COLO829 (cell line): ENCODE data around the gene DLG2.
"Not testable (repeated sequence)": the region's sequence is repeated elsewhere in the genome, so short reads cannot be mapped to it uniquely, and the experiment has no call there.

Experiments used
- DNase-seq: peaks from one replicate; pipeline ENCODE4 v3.0.0; 2012; ENCODE audit warnings: low spot score

DLG2 gene

DNA sequence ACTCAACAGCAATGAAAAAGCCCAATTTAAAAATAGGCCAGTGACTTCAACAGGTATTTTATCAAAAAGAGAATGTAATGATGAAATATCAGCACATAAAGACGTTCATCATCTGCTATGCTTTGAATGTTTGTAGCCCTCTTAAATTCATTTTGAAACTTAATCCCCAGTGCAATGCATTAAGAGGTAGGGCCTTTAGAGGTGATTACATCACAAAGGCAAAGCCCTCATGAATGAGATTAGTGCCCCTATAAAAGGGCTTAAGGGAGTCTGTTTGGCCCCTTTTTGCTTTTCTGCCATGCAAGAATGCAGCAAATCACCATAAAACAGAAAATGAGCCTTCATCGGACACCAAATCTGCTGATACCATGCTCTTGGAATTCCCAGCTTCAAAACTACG, 637.0 kb downstream of the DLG2 start:
- no peak for DNase-seq

DNA sequence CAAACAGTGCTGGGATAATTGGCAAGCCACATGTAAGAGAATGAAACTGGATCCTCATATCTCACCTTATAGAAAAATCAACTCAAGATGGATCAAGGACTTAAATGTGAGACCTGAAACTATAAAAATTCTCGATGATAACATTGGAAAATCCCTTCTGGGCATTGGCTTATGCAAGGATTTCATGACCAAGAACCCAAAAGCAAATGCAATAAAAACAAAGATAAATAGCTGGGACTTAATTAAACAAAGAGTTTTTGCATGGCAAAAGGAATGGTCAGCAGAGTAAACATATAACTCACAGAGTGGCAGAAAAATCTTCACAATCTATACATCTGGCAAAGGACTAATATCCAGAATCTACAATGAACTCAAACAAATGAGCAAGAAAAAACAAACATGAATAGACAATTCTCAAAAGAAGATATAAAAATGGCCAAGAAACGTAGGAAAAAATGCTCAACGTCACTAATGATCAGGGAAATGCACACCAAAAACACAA, 639.4 kb downstream of the DLG2 start:
- not testable (repeated sequence) for DNase-seq

DNA sequence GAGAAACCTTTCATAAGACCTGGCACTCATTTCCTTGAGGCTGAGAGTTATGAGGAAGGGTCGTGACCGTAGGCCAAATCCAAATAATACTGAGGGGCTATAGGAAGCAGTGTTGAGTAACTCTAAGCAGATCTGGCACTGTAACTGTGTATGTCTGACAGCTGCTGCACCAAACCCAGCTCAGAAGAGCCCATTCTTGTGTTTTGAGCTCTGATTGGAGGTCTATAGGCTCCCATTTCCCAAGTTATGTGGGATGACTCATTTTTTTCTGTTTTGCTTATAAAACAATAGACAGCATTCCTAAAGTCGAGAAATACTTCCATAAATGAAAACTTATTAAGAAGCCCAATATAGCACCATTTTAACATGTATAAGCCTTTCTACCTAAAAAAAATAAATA, 645.8 kb downstream of the DLG2 start:
- DNase-seq: no peak

DNA sequence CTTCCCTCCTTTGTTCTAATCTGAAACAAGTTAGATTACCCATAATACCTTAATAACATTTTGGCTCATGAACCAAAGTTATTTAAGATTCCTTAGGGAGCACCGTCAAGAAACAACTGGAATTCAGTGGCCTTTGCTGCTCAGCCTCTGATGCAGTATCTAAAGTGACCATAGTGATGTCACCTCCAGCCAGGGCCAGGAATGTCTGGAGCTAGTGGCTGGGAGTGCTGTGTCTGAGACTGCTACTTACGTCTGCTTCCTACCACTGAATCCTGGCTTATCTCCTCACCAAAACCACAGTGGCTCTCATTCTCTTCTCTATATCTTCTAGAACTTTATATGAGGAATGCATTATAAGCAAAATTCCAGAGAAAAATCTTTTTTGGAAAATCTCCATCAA, 658.0 kb downstream of the DLG2 start:
- DNase-seq: no peak

DNA sequence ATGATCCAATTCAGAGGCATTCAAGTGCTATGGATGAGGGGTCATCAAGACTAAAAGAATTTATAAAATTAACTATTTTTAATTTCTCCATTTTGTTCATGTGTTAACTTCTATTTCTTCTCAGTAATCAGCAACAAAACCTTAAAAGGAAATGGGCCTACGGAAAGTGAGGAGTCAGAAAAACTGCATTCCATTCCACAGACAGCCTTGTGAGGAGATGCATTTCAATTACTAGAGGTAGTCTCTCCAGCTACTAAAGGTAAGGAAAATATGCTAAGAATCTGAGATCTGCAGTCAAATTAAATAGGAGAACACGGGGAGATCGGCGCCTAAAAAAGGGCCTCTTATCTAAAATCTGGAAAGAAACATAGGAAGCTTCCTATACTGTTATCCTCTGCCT, 661.7 kb downstream of the DLG2 start:
- DNase-seq: no peak

DNA sequence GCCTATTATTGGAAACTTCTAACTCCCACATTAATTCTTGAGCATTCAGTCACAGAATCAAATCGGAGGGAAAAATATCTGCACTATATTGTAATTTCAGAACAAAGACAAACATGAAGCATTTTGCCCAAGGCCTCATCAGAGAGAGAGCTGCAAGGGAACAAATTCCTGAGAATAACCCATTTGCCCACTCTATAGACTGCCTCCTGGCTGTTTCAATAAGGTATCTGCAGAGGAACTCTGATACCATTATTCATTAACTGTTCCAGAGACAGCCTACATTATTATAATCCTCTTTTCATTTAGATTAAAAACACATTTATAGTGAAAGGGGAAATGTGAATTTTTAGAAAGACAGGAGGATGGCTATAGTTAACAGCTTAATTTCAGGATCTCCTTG, 663.9 kb downstream of the DLG2 start:
- DNase-seq: no peak

DNA sequence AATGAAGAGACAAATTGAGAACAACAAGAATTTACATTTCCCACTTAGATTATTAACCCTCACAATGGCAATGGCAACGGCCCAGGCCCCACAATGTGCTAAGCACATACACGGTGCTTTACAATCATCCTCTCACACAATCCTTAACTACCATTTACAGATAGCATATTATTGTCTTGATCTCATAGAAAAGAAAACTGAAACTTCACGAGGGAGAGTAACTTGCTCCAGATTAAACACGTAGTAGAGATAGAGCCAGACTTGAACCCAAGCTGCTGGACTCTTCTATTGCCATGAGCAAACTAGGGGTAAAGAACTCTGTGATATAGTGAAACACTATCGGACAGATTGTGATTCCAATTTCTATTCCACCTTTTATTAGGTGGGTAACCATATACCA, 665.1 kb downstream of the DLG2 start:
- DNase-seq: no peak

DNA sequence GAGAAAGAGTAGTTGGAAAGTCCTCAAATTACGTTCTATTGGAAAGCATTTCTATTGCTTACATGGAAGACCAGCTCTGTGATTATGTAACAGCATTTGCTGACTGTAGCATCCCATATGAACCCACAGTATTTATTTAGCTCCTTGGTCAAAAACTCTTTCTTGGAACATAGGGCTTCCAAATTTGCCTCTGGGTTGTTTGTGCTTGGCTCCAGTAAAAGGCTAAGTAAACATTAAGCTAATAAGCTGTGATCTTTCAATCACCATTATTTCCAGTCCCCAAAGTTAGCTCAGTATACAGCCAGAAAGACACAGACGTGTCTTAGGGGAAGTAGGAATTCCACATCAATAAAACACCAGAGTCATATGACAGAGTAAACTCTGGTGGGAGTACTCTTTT, 668.8 kb downstream of the DLG2 start:
- DNase-seq: no peak

DNA sequence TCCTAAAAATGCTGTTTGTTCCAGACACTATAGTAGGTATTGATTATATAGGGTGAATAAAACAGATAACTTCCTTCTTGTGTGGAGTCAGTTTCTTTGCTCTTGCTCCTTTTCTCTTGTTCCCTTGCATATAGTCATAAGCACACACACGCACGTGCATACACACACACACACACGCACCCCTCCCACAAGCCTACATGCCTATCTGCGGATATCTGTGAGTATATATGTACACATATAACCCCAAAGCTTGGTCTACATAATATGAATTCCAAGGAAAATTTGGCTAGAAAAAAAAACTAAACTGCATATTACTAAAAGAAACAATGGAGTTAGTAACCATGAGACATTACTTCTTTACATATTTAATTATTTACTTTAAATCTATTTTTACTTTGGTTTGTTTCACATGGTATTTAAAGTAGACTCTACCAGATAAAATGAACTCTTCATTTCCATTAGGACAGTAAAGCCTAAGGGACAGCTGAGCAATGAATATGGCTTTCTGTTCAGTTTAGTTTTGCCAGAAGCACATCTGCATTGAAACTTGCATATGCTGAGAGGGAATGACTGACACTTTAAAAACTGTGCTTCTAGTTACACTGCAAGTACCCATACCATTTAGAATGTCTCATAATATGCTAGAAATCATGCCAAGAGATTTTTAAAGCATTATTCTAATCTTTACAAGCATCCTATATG, 676.4 kb downstream of the DLG2 start:
- no peak for DNase-seq

DNA sequence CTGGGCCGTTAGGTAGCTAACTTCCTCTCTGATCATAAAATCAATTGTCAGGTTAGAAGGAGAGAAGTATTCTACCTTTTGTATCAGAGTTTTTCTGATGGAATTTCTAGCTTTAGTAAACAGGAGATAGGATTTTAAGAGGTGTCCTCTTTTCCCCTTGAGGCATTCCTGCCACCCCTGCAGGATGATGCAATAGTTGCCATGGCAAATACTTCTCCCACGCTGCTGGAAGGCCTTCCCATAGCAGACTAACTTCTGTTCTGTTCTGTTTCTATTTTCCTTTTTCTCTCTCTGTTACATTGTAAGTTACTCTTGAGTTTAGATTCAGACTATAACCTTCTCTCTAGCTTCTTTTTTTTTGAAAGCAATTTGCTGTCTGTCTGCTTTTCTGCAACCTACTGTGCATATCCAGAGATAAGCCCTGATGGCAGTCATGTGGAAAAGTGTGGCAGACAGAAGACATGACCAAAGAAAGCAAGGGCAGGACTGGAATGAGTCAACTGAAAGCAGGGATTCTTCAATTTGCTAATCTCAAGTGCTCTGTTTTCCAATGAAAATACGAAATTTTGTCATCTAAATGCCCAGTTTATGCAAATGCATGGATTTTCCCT, 679.1 kb downstream of the DLG2 start:
- DNase-seq: no peak

DNA sequence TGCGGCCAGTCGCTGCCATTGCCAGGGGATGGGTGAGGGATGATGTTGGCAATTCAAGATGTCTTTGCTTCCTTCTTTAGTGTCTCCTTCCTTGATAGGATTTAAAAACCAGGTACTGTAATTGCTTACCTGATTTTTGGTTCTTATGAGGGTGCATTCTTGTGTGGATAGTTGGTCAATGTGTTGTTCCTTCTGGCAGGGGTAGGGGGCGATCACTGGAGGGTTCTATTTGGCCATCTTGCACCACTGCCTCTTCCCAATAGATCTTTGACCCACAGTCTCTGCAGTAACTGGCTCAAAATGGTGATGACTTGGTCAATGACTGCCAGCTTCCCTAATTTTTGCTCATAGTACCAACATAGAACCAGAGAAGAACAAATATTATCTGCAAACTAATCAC, 680.1 kb downstream of the DLG2 start:
- no peak for DNase-seq

DNA sequence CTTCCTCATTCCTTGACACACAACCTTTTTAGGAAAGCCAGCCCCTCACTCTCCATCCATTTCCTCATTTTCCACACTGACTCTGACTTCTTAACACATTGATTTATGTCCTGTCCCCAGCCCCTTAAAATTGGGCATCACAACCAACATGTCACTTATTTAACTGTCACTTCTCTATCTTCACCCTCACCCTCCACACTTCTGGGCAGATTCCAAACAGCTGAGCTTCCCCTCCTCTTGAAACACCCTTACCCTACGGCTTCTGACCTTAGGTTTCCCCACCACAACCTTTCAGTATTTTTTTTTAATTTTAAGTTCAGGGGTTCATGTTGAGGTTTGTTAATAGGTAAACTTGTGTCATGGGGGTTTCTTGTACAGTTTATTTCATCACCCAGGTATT, 696.3 kb downstream of the DLG2 start:
- no peak for DNase-seq

DNA sequence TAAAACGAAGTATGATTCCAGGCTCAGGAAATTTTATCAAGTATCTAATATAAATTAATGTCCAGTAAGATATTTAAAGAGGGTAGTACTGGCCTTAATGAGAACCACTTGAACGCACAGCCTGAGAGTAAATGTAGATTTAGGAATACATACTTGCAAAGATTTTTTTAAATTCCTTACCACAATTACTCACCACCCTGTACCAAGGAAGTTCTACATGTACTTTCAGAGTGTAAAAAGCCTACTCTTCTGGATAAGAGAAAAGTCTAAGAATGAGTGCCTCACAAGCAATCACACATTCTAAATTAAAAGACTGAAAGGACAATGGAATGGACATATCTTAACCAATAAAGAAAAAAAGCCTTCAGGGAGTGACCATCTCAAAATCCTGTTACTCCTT, 697.4 kb downstream of the DLG2 start:
- DNase-seq: no peak

DNA sequence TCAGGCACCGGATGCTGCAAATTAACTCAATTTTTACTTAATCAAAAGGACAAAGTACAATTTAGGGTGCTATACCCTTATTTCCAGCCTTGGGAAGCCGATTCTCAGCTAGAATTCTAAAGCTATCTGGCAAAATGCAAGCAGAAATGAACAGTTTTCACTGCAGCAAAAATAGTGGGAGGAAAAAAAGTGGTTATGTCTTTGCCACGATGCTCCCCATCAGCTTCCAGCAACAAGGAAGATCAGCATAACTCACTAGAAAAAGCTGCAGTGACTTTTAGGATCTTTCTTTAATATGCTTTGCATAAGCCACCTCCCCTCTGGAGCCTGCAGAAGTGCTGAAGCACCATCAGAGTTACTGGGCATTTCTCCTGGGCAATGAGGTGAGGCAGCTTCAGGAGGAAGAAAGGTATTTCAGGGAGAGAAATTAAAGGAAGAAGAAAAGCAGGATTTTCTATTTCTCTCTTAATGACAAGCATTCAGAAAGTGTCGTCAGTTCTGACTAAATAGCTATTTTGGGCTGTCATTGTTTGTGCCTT, 702.9 kb downstream of the DLG2 start:
- DNase-seq: no peak

DNA sequence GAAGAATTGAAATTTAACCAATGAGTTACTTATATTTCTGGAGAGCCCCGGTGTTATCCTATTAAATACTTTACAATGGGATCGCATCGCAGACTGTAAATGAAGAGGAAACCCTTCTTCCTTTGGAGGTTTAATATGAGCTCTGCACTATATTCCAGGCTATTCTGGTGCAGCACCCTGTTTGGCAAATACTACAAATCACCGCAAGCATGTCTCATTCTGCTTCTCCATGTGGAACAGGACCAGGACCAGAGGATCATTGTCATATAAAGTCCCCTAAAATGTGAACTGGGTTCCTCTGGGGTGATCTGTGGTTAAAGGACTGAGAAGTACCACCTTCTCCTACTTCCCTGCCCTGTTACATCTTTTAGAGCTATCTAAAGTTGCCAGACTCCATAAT, 703.7 kb downstream of the DLG2 start:
- DNase-seq: no peak

DNA sequence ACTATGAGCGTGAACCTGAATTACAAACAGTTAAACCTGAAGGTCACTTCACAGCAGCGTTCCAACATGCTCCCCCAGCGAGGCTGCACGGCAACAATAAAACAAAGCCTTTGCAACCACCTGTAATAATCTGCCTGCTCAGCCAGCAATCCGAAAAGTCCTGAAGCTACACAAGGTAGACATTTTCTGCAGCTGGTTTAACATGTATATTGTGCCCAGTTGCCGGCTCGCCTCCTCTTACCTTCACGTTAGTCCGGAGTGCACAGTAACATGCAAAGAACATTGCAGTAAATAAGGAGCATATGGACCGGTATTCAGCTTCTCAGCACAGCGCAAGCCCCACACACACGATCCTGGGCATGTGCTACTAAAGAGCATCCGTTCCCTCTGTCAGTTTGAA, 704.3 kb downstream of the DLG2 start:
- no peak for DNase-seq

DNA sequence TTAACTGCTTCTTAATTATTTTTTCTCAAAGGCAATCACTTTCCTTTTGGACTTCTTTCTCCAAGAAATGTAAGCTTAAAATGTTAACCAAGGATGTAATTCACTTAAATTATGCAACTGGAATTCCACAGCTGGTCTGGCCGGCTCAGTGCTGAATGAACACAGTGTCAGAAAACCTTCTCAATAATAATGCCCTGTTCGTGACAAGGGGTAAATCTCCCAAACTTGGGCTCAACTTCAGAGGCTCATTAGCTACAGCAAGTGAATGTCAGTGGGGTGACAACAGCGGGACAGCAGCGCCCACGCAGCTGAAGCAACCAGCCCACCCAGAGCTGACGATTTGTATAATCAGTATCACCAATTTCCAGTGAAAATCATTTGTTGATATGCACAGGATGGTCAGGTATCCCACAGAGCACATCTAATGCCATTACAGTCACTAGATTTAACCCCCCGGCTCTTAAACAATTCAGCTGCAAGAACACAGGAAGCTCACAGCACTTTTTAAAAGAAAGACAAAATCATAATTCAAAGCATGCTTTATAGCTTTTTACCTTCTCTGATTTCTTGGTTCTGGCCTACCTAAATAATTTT, 704.8 kb downstream of the DLG2 start:
- DNase-seq: no peak

DNA sequence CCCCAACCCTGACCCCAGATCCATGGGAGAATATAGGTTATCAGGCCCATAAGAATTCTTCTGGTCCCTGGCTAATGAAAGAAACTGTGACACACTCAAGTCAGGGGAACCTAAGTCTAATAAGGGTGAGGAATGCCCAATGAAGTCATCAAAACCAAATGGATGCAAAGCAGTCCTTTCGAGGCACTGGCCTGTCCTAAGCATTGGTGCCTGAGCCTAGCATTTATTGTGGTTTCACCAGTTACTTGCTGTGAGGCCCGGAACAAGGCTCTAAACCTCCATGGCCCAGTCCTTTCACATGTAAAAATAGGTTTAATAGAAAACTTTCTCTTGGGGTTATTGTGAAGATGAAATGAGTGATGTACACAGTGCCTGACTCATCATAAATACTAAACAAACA, 712.6 kb downstream of the DLG2 start:
- DNase-seq: no peak

DNA sequence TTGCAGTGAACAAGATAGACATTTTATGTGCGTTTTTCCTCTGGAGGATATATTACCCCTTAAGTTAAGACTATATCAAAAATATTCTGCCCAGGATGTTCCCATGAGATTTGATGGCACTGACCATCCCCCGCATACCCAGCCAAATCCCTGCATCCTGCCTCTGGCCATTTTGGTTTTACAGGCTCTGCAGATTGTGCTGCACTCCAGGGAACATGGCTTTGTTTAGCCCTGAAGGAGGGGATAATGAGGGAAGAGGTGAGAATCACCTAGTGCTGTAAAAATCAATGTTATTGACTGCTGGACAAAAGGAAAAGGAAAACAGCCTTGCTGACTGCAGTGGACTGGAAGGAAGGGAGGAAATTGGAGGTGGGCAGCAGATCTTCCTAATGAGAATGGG, 717.4 kb downstream of the DLG2 start:
- no peak for DNase-seq

DNA sequence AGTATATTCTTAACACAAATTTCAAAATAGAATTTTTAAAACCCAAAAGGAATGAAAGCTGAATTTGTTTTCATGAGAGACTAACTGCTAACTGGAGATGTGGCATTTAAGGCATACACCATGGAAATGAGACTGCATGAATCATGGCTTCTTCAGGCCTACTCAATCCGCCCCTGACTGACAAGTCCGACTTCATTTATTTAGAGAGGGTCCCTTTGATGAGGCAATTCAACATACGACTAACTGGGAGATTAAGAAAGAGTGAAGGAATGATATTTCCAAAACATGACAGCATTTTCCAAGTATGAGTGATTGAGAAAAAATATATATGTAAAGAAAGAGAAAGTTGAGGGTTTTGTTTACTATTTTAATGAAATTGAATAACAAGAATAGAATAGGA, 720.1 kb downstream of the DLG2 start:
- DNase-seq: no peak

DNA sequence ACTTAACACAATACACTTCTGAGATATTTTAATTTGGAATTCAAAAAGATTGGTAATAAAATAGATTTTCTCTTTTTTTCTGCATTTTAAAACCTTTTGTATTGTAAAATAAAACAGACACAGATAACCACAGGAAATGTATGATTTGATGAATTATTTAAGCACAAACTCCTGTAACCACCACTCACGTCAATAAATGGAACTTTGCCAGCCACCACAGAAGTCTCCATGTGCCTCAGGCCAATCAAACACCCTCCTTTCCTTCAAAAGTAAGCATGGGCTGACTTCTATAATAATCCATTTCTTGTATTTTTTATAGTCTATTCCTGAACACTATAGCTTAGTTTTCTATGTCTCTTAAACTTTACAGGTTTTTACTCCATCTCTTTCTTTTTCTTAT, 721.7 kb downstream of the DLG2 start:
- DNase-seq: no peak

DNA sequence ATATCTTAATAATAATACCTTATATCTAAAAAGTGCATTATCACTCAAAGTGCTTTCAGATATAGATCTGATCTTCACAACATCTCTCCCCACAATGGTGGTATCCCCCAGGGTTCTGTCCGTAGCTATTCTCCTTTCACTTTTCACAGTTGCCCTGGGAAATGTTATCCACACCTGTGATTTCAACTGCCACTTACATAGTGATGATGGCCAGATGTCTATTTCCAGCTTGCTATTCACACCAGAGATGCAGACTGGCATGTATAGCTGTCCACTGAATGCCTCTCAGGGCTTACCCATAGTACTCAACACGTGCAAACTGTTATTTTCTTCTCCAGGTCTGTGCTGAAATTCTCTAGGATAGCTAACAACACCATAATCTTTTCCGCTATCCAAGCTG, 724.7 kb downstream of the DLG2 start:
- DNase-seq: no peak

DNA sequence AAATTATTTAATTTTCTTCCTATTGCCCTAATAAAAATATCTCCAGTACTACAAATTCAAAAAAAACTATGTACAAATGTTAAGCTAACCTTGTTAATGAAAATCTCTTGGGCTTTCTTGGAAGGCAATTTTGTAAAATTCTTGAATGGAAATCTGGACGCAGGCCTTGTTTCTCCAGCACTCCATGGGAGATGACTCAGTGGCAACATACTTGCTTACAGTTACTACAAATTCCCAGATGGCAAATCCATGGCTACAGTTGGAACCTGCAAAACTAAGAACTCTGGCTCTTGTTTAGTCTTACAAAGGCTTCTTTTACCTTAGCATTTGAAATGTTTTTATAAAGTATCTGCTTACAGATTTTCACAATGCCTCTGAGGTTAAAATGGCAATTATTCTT, 725.2 kb downstream of the DLG2 start:
- DNase-seq: no peak

DNA sequence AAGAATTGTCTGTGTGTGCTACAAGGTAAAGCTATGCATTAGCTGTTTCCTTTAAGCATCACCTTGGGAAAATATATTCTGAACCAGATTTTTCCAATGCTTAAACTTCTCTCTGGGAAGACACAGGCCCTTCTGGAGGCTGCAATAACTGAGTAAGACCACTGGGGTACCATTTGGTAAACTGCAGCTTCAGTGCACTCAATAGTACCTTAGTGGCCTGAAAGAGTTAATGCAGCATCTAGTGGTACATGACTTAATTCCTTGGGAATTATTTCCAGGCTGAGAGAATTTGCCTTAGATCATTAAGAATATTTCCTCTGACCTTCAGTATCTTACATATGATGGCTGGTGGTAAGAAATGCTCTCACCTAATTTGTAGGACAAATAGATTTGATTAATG, 727.4 kb downstream of the DLG2 start:
- no peak for DNase-seq
